Activated T-cell treated with anti-CD3 and anti-CD28 coated beads for 48 hours (primary cell): ENCODE measurements around the gene LINC00237.

Source experiments
- DNase-seq: peaks from one replicate; pipeline ENCODE4 v3.0.0-alpha.2; 2020; ENCODE audit warnings: low read depth

Gene LINC00237

GRCh38 chr20:21096321-21097043, 9.7 kb downstream of the LINC00237 start:
- no peak for DNase-seq

GRCh38 chr20:21092806-21093205, 13.4 kb downstream of the LINC00237 start:
- no peak for DNase-seq

GRCh38 chr20:21090721-21091120, 15.4 kb downstream of the LINC00237 start:
- DNase-seq: no peak

GRCh38 chr20:21090111-21090618, 16.0 kb downstream of the LINC00237 start:
- no peak for DNase-seq

- no peak for DNase-seq
Observed at GRCh38 chr20:21089391-21089790, 16.8 kb downstream of the LINC00237 start.

GRCh38 chr20:21087862-21088540, 18.2 kb downstream of the LINC00237 start:
- DNase-seq: no peak

- no peak for DNase-seq
Observed at GRCh38 chr20:21083825-21084325, 22.3 kb downstream of the LINC00237 start.

GRCh38 chr20:21082584-21082983, 23.6 kb downstream of the LINC00237 start:
- no peak for DNase-seq

- DNase-seq: no peak
Observed at GRCh38 chr20:21077809-21078345, 28.3 kb downstream of the LINC00237 start.

GRCh38 chr20:21076073-21076472, 30.1 kb downstream of the LINC00237 start:
- no peak for DNase-seq

- DNase-seq: no peak
Observed at GRCh38 chr20:21075471-21075870, 30.7 kb downstream of the LINC00237 start.

- DNase-seq: no peak
Observed at GRCh38 chr20:21074605-21075336, 31.4 kb downstream of the LINC00237 start.

- no peak for DNase-seq
Observed at GRCh38 chr20:21067255-21067654, 38.9 kb downstream of the LINC00237 start.

- no peak for DNase-seq
Observed at GRCh38 chr20:21064924-21065323, 41.2 kb downstream of the LINC00237 start.

GRCh38 chr20:21063276-21063675, 42.9 kb downstream of the LINC00237 start:
- no peak for DNase-seq

GRCh38 chr20:21053002-21053762, 53.0 kb downstream of the LINC00237 start:
- DNase-seq: no peak

- no peak for DNase-seq
Observed at GRCh38 chr20:21052686-21053001, 53.5 kb downstream of the LINC00237 start.

- DNase-seq: no peak
Observed at GRCh38 chr20:21052241-21052640, 53.9 kb downstream of the LINC00237 start.

GRCh38 chr20:21050710-21051109, 55.4 kb downstream of the LINC00237 start:
- DNase-seq: no peak

- no peak for DNase-seq
Observed at GRCh38 chr20:21049305-21049828, 56.8 kb downstream of the LINC00237 start.

GRCh38 chr20:21048841-21049273, 57.3 kb downstream of the LINC00237 start:
- peak; percentile 42 for DNase-seq
